A549 (cell line): ENCODE data around the gene KCNK3. TPM values are rescaled to one million over a fixed set of nuclear protein-coding genes. Genes with fewer than 3 reads are reported as not detected.

Experiments used
- ATAC-seq, 2 experiments: fragments of 200-7000 bp in 1 of 2; fragments of >200 bp in 1 of 2; cut with Nextera tagmentation in 1 of 2; cut with Tn5 transposase in 1 of 2; 3 replicates each; pipeline versions ENCODE4 v1.8.0 to v1.9.1; 2018 to 2020; ENCODE audit warnings: mild to moderate bottlenecking in 1 of 2, moderate library complexity in 1 of 2
- CTCF ChIA-PET: fragments of 300-600 bp; sonication (Branson Sonifier 250); formaldehyde crosslinking; extraction: SDS; loops from one replicate; lab custom pipeline; 2021; ENCODE audit warnings: antibody characterized with exemption, inconsistent platforms; lab: Yijun Ruan, JAX
- POLR2A ChIA-PET: fragments of 350-600 bp; formaldehyde crosslinking; extraction: SDS; loops from one replicate; lab custom pipeline; 2021; ENCODE audit warnings: antibody characterized with exemption, inconsistent platforms; lab: Yijun Ruan, JAX
- DNase-seq, 2 experiments: peaks; one replicate each; pipeline versions ENCODE4 v3.0.0 to v3.0.0-alpha.2; 2011 to 2016; ENCODE audit warnings: low read depth in 1 of 2, low spot score in 1 of 2
- FAIRE-seq: peaks from 2 replicates; lab custom pipeline; 2011; peaks lifted over from hg19 to GRCh38; lab: Jason Lieb, UNC
- H3K27ac ChIP-seq, 2 experiments: fragments of >200 bp; sonication (Bioruptor Twin); formaldehyde crosslinking; 3 replicates each; pipeline ENCODE4 v1.5.1; 2016 to 2017
- H3K4me1 ChIP-seq: fragments of >200 bp; sonication (Bioruptor Twin); formaldehyde crosslinking; 3 replicates; pipeline ENCODE4 v1.6.1; 2016
- H3K4me2 ChIP-seq: fragments of >200 bp; sonication (Bioruptor Twin); formaldehyde crosslinking; 3 replicates; pipeline ENCODE4 v1.6.1; 2016
- H3K4me3 ChIP-seq: fragments of >200 bp; sonication (Bioruptor Twin); formaldehyde crosslinking; 3 replicates; pipeline ENCODE4 v1.5.1; 2016
- H3K9me3 ChIP-seq: fragments of >200 bp; sonication (Bioruptor Twin); formaldehyde crosslinking; 3 replicates; pipeline ENCODE4 v1.6.1; 2016
- CEBPB ChIP-seq, 2 experiments: fragments of >200 bp in 1 of 2; sonication (Bioruptor Twin) in 1 of 2; formaldehyde crosslinking in 1 of 2; IDR thresholded peaks; 2 replicates each; pipeline ENCODE4 v1.6.1; 2012 to 2016
- EP300 ChIP-seq, 2 experiments: fragments of >200 bp; sonication (Bioruptor Twin); formaldehyde crosslinking; IDR thresholded peaks; 2 replicates in 1 of 2; 3 replicates in 1 of 2; pipeline ENCODE4 v1.6.1; 2016 to 2017
- ESRRA ChIP-seq: fragments of 150-350 bp; IDR thresholded peaks from 2 replicates; pipeline ENCODE4 v1.6.1; 2014; ENCODE audit warnings: mild to moderate bottlenecking, low read length, borderline replicate concordance
- FOSL2 ChIP-seq, 2 experiments: fragments of 450-650 bp in 1 of 2; fragments of >200 bp in 1 of 2; sonication (Bioruptor Twin) in 1 of 2; formaldehyde crosslinking; IDR thresholded peaks; 2 replicates each; pipeline versions ENCODE4 v1.5.0 to v1.6.1; 2016 to 2020; ENCODE audit warnings: mild to moderate bottlenecking in 1 of 2, moderate library complexity in 1 of 2
- HDAC2 ChIP-seq: fragments of 200-600 bp; sonication (generic); IDR thresholded peaks from 2 replicates; pipeline ENCODE4 v1.6.1; 2016
- HOXA7 ChIP-seq: fragments of 250-450 bp; sonication (Bioruptor Pico); IDR thresholded peaks from 2 replicates; pipeline ENCODE4 v1.5.0; 2020; ENCODE audit warnings: mild to moderate bottlenecking, moderate library complexity
- KDM1A ChIP-seq: fragments of 200-600 bp; sonication (generic); IDR thresholded peaks from 2 replicates; pipeline ENCODE4 v1.6.1; 2016; ENCODE audit warnings: low read depth, mild to moderate bottlenecking
- KDM5A ChIP-seq: fragments of 200-600 bp; sonication (generic); IDR thresholded peaks from 2 replicates; pipeline ENCODE4 v1.6.1; 2016; ENCODE audit warnings: antibody characterized with exemption, mild to moderate bottlenecking
- NPAS2 ChIP-seq: fragments of 250-450 bp; sonication (Bioruptor Pico); IDR thresholded peaks from 2 replicates; pipeline ENCODE4 v1.8.0; 2022; ENCODE audit warnings: mild to moderate bottlenecking, moderate library complexity, borderline replicate concordance
- POLR2AphosphoS2 ChIP-seq: conservative IDR thresholded peaks from 2 replicates; pipeline ENCODE4 v1.6.1; 2012; ENCODE audit warnings: low read length, improper control_type of control experiment, inconsistent platforms
- RARB ChIP-seq: fragments of 250-450 bp; sonication (Bioruptor Pico); IDR thresholded peaks from 2 replicates; pipeline ENCODE4 v1.8.0; 2021; ENCODE audit warnings: mild to moderate bottlenecking, moderate library complexity
- RFX5 ChIP-seq: fragments of 450-650 bp; IDR thresholded peaks from 2 replicates; pipeline ENCODE4 v1.7.1; 2014; ENCODE audit warnings: antibody characterized with exemption, mild to moderate bottlenecking, moderate library complexity
- RNF2 ChIP-seq: fragments of 200-600 bp; sonication (generic); IDR thresholded peaks from 2 replicates; pipeline ENCODE4 v1.6.1; 2016; ENCODE audit warnings: low read depth, mild to moderate bottlenecking, antibody characterized with exemption, moderate library complexity, borderline replicate concordance
- ZSCAN20 ChIP-seq: fragments of 250-450 bp; sonication (Bioruptor Pico); IDR thresholded peaks from 2 replicates; pipeline ENCODE4 v1.8.0; 2022; ENCODE audit warnings: mild to moderate bottlenecking, moderate library complexity
- WGBS: methylation state at CpG from one replicate; pipeline ENCODE4 v1.1.6; 2017; ENCODE audit errors: missing lambda C conversion rate; 5-methylcytosine and 5-hydroxymethylcytosine counted together
- polyA plus RNA-seq, 4 experiments: library from polyadenylated mRNA; depleted of rRNA in 3 of 4; stranded (reverse); fragments of >200 nt; fragmentation: RNase III in 1 of 4; extraction: RNeasy Plus Mini Kit Qiagen cat#74134 plus additional on column Dnase treatment in 1 of 4; gene quantifications; 2 replicates in 3 of 4; 3 replicates in 1 of 4; pipeline ENCODE4 v1.2.3, GENCODE V29; 2011 to 2017
- TF ChIP-seq, protein P1 (sequence below): IDR thresholded peaks from 2 replicates; pipeline ENCODE4 v1.6.1; 2012; ENCODE audit warnings: low read depth, borderline replicate concordance
- TF ChIP-seq, protein P2 (sequence below): fragments of 150-350 bp; IDR thresholded peaks from 2 replicates; pipeline ENCODE4 v1.6.1; 2014; ENCODE audit warnings: low read depth, mild to moderate bottlenecking, low read length
- TF ChIP-seq, protein P3 (sequence below): fragments of 450-650 bp; IDR thresholded peaks from 2 replicates; pipeline ENCODE4 v1.6.1; 2014; ENCODE audit warnings: antibody characterized with exemption

The KCNK3 gene
- polyA plus RNA-seq, 2 of the 4 experiments (the other 2 are of a cell fraction): 2.4 to 2.8 TPM

DNA sequence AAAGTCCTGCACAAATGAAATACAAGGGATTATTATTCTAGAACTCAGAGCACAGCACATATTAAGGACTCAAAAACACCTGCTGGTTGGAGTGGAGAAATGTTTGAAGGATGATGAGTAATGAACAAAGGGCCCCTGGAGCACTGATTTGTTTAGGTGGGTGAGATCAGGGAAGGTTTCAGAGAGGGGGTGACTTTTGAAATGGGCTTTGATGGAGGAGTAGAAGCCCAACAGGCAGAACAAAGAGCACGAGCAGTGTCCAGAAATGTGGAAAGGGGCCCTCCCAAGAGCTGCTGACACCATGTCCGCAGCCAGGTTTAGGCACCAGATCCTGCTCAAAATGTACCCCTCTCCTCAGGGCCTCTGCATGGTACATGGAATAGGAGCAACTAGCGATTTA, 23.8 kb downstream of the KCNK3 start:
- no peak overlapping the region for H3K4me2 ChIP-seq
- ATAC-seq (no peak), DNase-seq (no peak), FAIRE-seq (no peak)
- ChIA-PET CTCF (interaction anchor here (1.0 to 2.2 kb wide), 4 partner anchors 9 to 227 kb away, joined by 3 to 9 read pairs (median 4); no protein-coding TSS in a partner anchor), POLR2A (no interaction called here)
- H3K4me3 ChIP-seq: no peak overlapping the region
- 87% methylated on average over 3 of the region's 3 CpGs for WGBS
- H3K27ac ChIP-seq: peak overlapping the region; percentile 21 to 94; a peak in 5 of 6 replicates
- TF ChIP-seq, protein P1, sequence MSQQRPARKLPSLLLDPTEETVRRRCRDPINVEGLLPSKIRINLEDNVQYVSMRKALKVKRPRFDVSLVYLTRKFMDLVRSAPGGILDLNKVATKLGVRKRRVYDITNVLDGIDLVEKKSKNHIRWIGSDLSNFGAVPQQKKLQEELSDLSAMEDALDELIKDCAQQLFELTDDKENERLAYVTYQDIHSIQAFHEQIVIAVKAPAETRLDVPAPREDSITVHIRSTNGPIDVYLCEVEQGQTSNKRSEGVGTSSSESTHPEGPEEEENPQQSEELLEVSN: no peak
- TF ChIP-seq, protein P2, sequence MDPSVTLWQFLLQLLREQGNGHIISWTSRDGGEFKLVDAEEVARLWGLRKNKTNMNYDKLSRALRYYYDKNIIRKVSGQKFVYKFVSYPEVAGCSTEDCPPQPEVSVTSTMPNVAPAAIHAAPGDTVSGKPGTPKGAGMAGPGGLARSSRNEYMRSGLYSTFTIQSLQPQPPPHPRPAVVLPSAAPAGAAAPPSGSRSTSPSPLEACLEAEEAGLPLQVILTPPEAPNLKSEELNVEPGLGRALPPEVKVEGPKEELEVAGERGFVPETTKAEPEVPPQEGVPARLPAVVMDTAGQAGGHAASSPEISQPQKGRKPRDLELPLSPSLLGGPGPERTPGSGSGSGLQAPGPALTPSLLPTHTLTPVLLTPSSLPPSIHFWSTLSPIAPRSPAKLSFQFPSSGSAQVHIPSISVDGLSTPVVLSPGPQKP: no peak
- 0 out of 2 replicates have a peak, but pooled peaks have one; percentile 7 for TF ChIP-seq KDM1A
- peaks cover 63% of the 10 kb centered on the region for H3K4me1 ChIP-seq
- H3K9me3 ChIP-seq: no peaks in the 10 kb centered on the region

DNA sequence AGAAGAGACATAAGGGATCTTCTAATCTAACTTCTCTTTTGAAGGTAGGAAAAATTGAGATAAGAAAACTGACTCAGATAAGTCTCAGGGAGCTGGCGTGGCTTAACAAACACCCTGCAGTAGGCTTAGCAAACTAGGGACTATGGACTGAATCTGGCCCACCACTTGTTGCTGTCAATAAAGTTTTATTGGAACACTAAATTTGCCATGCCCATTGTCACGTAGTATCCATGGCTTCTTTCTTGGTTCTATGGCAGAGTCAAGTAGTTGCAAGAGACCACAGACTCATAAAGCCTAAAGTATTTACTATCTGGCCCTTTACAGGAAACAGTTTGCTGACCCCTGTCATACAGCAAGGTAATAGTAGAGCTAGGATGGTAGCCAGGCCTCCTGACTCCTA, 24.2 kb downstream of the KCNK3 start:
- ATAC-seq: no peak
- ChIA-PET CTCF (interaction anchor here (1.0 to 2.2 kb wide), 3 partner anchors 8 to 139 kb away, joined by 3 to 9 read pairs (median 5); no protein-coding TSS in a partner anchor), POLR2A (no interaction called here)
- 85% methylated on average over 2 of the region's 2 CpGs for WGBS
- no peak overlapping the region for H3K4me3 ChIP-seq
- H3K27ac ChIP-seq: peak overlapping the region; percentile 31 to 94; a peak in 5 of 6 replicates
- no peak overlapping the region for H3K4me2 ChIP-seq
- DNase-seq: no peak
- TF ChIP-seq FOSL2 (IDR thresholded peaks at IDR 0.05) (no peak), FOSL2 (CRISPR knock-in tag; IDR thresholded peaks at IDR 0.05) (no peak), ZSCAN20 (CRISPR knock-in tag) (no peak), EP300 (IDR thresholded peaks at IDR 0.05) (no peak), HOXA7 (CRISPR knock-in tag) (no peak), RFX5 (no peak), ESRRA (no peak), RNF2 (no peak), RARB (CRISPR knock-in tag) (no peak), HDAC2 (no peak), NPAS2 (CRISPR knock-in tag) (no peak), POLR2AphosphoS2 (no peak), CEBPB (IDR thresholded peaks at IDR 0.05) (no peak)
- TF ChIP-seq, protein P3, sequence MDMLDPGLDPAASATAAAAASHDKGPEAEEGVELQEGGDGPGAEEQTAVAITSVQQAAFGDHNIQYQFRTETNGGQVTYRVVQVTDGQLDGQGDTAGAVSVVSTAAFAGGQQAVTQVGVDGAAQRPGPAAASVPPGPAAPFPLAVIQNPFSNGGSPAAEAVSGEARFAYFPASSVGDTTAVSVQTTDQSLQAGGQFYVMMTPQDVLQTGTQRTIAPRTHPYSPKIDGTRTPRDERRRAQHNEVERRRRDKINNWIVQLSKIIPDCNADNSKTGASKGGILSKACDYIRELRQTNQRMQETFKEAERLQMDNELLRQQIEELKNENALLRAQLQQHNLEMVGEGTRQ: no peak
- TF ChIP-seq, protein P1: no peak
- peaks cover 64% of the 10 kb centered on the region for H3K4me1 ChIP-seq
- no peaks in the 10 kb centered on the region for H3K9me3 ChIP-seq
- FAIRE-seq: no peak

DNA sequence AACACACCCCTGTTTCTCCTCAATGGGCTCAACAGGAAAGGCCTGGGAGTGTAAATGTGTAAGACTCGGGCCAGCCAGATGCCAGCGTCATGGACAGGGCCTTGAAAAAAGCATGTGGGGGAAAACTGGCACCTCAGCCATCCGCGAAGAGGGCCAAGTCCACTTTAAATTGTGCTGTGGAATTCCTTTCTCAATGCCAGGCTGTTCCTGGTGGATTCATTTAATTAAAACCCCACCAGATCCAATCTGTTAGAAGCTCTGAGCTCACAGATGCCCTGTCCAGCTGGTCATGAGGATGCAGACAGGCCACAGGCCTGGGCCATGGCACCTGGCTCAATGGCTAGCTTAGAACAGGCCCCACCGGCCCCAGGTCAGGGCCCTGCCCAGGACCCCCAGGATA, 24.8 kb downstream of the KCNK3 start:
- FAIRE-seq (no peak), ATAC-seq (no peak), DNase-seq (no peak)
- Histone ChIP-seq H3K27ac (peak overlapping the region; percentile 31 to 94; a peak in 5 of 6 replicates), H3K4me3 (no peak overlapping the region), H3K4me2 (no peak overlapping the region), H3K4me1 (peaks cover 64% of the 10 kb centered on the region), H3K9me3 (no peaks in the 10 kb centered on the region)
- POLR2A ChIA-PET: no interaction called here
- CTCF ChIA-PET: interaction anchor here (1.3 to 4.9 kb wide), 4 partner anchors 28 to 139 kb away, joined by 3 to 38 read pairs (median 7); no protein-coding TSS in a partner anchor
- 80% methylated on average over 5 of the region's 5 CpGs for WGBS
- no peak for TF ChIP-seq EP300 (IDR thresholded peaks at IDR 0.05)
- no peak for TF ChIP-seq RARB (CRISPR knock-in tag)
- no peak for TF ChIP-seq KDM5A
- TF ChIP-seq, protein P2: no peak
- TF ChIP-seq HDAC2: no peak
- TF ChIP-seq, protein P3: no peak
